ENCODE measurements around the gene LPIN2. TPM values are rescaled to one million over a fixed set of nuclear protein-coding genes. Genes with fewer than 3 reads are reported as not detected.
A peak's percentile ranks its signal among the peaks of the same experiment; 100 is the strongest.

LPIN2 gene
- total and polyA plus RNA-seq, 2 of the 4 experiments (the other 2 are of a cell fraction), result 16.2 to 21.9 TPM

DNA sequence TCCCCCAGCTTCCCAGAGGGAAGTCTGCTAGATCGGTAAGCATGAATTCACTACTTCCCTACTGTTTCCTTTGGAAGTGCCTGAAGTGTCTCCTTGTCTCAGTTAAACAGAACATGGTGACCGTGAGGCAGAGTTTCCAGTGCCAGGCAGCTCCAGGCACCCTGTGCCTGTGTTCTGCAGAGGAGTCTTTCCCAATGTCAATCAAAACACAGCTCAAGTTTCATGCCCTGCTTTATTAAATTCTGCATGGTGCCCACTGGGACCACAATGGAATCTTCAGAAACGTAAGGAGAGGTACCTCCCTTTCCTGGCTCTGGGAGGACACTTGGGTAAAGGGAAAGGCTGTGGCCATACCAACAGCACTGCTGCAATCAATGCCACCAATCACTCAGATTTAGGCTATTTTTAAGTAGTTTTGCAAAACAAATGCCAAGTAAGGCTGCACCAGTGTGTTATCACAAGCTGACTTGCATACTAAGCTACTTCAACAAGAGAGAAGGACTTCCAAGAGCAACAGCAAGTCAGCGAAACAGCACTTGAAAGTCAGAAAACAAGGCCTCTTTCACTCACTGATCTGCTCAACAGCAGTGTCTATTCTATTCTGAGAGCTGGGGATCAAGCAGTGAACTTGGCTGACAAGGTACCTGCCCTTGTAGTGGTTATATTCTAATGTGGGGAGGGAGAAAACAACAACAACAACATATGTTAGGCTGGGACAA is 14.9 kb downstream of the LPIN2 start:
- DNase-seq (no peak), ATAC-seq (ENCODE audit: low read depth) (peak; percentile 15; the same call in 1 of the 2 replicates)
- H2BK20ac ChIP-seq (ENCODE audit: low read depth, low read length), result peak overlapping the region; percentile 1; the same call in 1 of the 2 replicates
- no peak overlapping the region for H2BK120ac ChIP-seq (ENCODE audit: low read depth, low read length)
- no peaks in the 10 kb centered on the region for H3K27me3 ChIP-seq (ENCODE audit: control insufficient read depth, insufficient read depth, low read length)
- dilution Hi-C loops (cut with HindIII; ENCODE audit: low sequenced_read_pairs, unreplicated experiment), result no loop called here
- H3K36me3 ChIP-seq (ENCODE audit: control insufficient read depth, insufficient read depth, low read length), result peaks cover 4% of the 10 kb centered on the region
- no peak overlapping the region; the same call in 1 of the 2 replicates for H3K4me2 ChIP-seq (ENCODE audit: low read depth, low read length)
- peaks cover 24 to 66% of the 10 kb centered on the region in 2 experiments for H3K79me1 ChIP-seq (ENCODE audit: low read depth in 1 of 2, low read length in 2 of 2)
- CTCF ChIA-PET, result interaction anchor here (1.2 kb wide), 2 partner anchors 9 to 10 kb away, joined by 3 to 4 read pairs; no protein-coding TSS in a partner anchor
- in situ Hi-C loops (cut with MboI; ENCODE audit: low sequenced_read_pairs), result loop anchor here (25.0 kb wide), 1 partner anchor 614 kb away; no protein-coding TSS in a partner anchor
- H4K5ac ChIP-seq (ENCODE audit: low read depth, low read length), result no peak overlapping the region
- peaks cover 10% of the 10 kb centered on the region for H3K9me1 ChIP-seq (ENCODE audit: insufficient read depth, low read length)
- peaks cover 26% of the 10 kb centered on the region for H4K20me1 ChIP-seq (ENCODE audit: insufficient read depth, low read length)
- POLR2A ChIA-PET (ENCODE audit: unreplicated experiment), result interaction anchor here (0.5 kb wide), 1 partner anchor 40 kb away, joined by 5 read pairs; no protein-coding TSS in a partner anchor
- H2AFZ ChIP-seq (replicated peaks; ENCODE audit: low read length, poor library complexity), result no peak overlapping the region
- no peak overlapping the region for H4K8ac ChIP-seq (ENCODE audit: low read depth in 2 of 2, low read length in 2 of 2)
- TF ChIP-seq CEBPB (IDR thresholded peaks at IDR 0.05; ENCODE audit: low read depth, low read length), result no peak
- TF ChIP-seq SMC3 (IDR thresholded peaks at IDR 0.05; ENCODE audit: low read depth, low read length), result no peak
- H2BK5ac ChIP-seq (ENCODE audit: low read depth, low read length, poor library complexity, severe bottlenecking), result no peak overlapping the region
- 100% methylated on average over 1 of the region's 4 CpGs; no CpG with 5 or more reads in 1 of the 2 experiments for WGBS, 2 experiments (ENCODE audit: extremely low coverage in 2 of 2, insufficient read length in 1 of 2)
- intact Hi-C loops (cut with micrococcal nuclease), result no loop called here
- no peak overlapping the region for H2AK5ac ChIP-seq (ENCODE audit: low read depth, low read length)
- no TSS peak for BruUV-seq (replicated peaks)
- H3K18ac ChIP-seq (ENCODE audit: low read depth, low read length), result no peak overlapping the region
- H3K27ac ChIP-seq (ENCODE audit: insufficient read depth, low read length), result no peak overlapping the region
- H2AK9ac ChIP-seq (replicated peaks; ENCODE audit: low read depth, low read length, poor library complexity), result no peak overlapping the region
- no peak overlapping the region for H3K56ac ChIP-seq (ENCODE audit: extremely low read depth, insufficient read depth, low read length)
- peak overlapping the region; percentile 1 for H3K14ac ChIP-seq (replicated peaks; ENCODE audit: low read depth, low read length)
- H3K4me1 ChIP-seq (ENCODE audit: control insufficient read depth, insufficient read depth, low read length), result peaks cover 9% of the 10 kb centered on the region
- H3K23ac ChIP-seq (ENCODE audit: low read depth, low read length), result peak overlapping the region; percentile 59; the same call in 1 of the 2 replicates
- H3K9ac ChIP-seq (ENCODE audit: low read depth, low read length), result no peak overlapping the region
- peaks cover 2% of the 10 kb centered on the region; the same call in 1 of the 2 replicates for H3K9me3 ChIP-seq (ENCODE audit: control insufficient read depth, insufficient read depth, low read length)
- H4K91ac ChIP-seq (ENCODE audit: insufficient read depth, low read depth, low read length), result no peak overlapping the region
- no peak overlapping the region for H3K4me3 ChIP-seq (ENCODE audit: insufficient read depth, low read depth, low read length)
- H2BK15ac ChIP-seq (ENCODE audit: low read depth, low read length), result no peak overlapping the region
- no peak overlapping the region for H3K4ac ChIP-seq (ENCODE audit: low read depth, low read length)

Measured in IMR-90 (cell line).